Fibroblast of lung (primary cell): Measurements from ENCODE around the gene IL10RA. TPM values are rescaled to one million over a fixed set of nuclear protein-coding genes. Genes with fewer than 3 reads are reported as not detected.

Experiments used
- DNase-seq, 2 donors: peaks; one replicate each; pipeline versions ENCODE4 v3.0.0 to v3.0.0-alpha.2; 2010; ENCODE audit warnings: low read depth in 2 of 2
- H2AFZ ChIP-seq: 2 replicates; pipeline ENCODE4 v1.5.1; 2012; ENCODE audit warnings: low read length, control low read depth, inconsistent platforms
- H3K27ac ChIP-seq: 2 replicates; pipeline ENCODE4 v1.5.1; 2011; ENCODE audit warnings: low read length, control low read depth; ENCODE audit not compliant: insufficient read depth
- H3K27me3 ChIP-seq: 2 replicates; pipeline ENCODE4 v1.5.1; 2011; ENCODE audit warnings: mild to moderate bottlenecking, low read length; ENCODE audit not compliant: control insufficient read depth, insufficient read depth
- H3K36me3 ChIP-seq: 2 replicates; pipeline ENCODE4 v1.5.1; 2011; ENCODE audit warnings: low read length; ENCODE audit not compliant: control insufficient read depth, insufficient read depth
- H3K4me1 ChIP-seq: 2 replicates; pipeline ENCODE4 v1.5.1; 2011; ENCODE audit warnings: low read length; ENCODE audit not compliant: control insufficient read depth, insufficient read depth; ENCODE audit errors: extremely low read depth
- H3K4me2 ChIP-seq: 2 replicates; pipeline ENCODE4 v1.5.1; 2011; ENCODE audit warnings: low read length, control low read depth; ENCODE audit not compliant: insufficient read depth; ENCODE audit errors: extremely low read depth
- H3K4me3 ChIP-seq, 4 experiments: fragments of 200-600 bp in 1 of 4; sonication (generic) in 1 of 4; replicated peaks in 1 of 4; 2 replicates each; pipeline ENCODE4 v1.5.1; 2011 to 2016; ENCODE audit warnings: low read length in 4 of 4, low read depth in 3 of 4, mild to moderate bottlenecking in 3 of 4, control low read depth in 2 of 4, inconsistent platforms in 1 of 4, mixed read lengths in 1 of 4; ENCODE audit not compliant: insufficient read depth in 1 of 4; ENCODE audit errors: control extremely low read depth in 1 of 4
- H3K79me2 ChIP-seq: 2 replicates; pipeline ENCODE4 v1.5.1; 2012; ENCODE audit warnings: mild to moderate bottlenecking, low read length, inconsistent platforms; ENCODE audit not compliant: control insufficient read depth, insufficient read depth
- H3K9ac ChIP-seq: 2 replicates; pipeline ENCODE4 v1.5.1; 2011; ENCODE audit warnings: mild to moderate bottlenecking, low read length, control low read depth; ENCODE audit not compliant: insufficient read depth
- H3K9me3 ChIP-seq: 2 replicates; pipeline ENCODE4 v1.5.1; 2012; ENCODE audit warnings: low read depth, low read length; ENCODE audit not compliant: control insufficient read depth, insufficient read depth
- H4K20me1 ChIP-seq: 2 replicates; pipeline ENCODE4 v1.5.1; 2011; ENCODE audit warnings: low read length; ENCODE audit not compliant: control insufficient read depth, insufficient read depth; ENCODE audit errors: extremely low read depth
- EZH2 ChIP-seq: IDR thresholded peaks from 2 replicates; pipeline ENCODE4 v1.5.1; 2012; ENCODE audit warnings: low read length, control low read depth, mild to moderate bottlenecking; ENCODE audit errors: missing control alignments
- polyA plus RNA-seq, 2 donors: library from polyadenylated mRNA; depleted of rRNA in 1 of 2; stranded (reverse) in 1 of 2; unstranded in 1 of 2; fragments of >200 nt; gene quantifications; 2 replicates each; pipeline ENCODE4 v1.2.1, GENCODE V29; 2011 to 2012; ENCODE audit warnings: missing spikeins in 1 of 2
- total RNA-seq: library from RNA; depleted of rRNA; stranded (reverse); fragments of >200 nt; gene quantifications from 2 replicates; pipeline ENCODE4 v1.2.1, GENCODE V29; 2014
- TF ChIP-seq, protein P1 (sequence below), 2 donors: IDR thresholded peaks in 1 of 2; conservative IDR thresholded peaks in 1 of 2; 1 replicate in 1 of 2; 2 replicates in 1 of 2; pipeline ENCODE4 v1.5.1; 2011 to 2012; ENCODE audit warnings: low read length in 2 of 2, control low read depth in 1 of 2, inconsistent platforms in 1 of 2, low read depth in 1 of 2, mild to moderate bottlenecking in 1 of 2

IL10RA gene
- total and polyA plus RNA-seq, 2 donors (not counting 1 experiment from before 2014, with no cell fraction given) = 0.17 TPM; not detected in 1

DNA sequence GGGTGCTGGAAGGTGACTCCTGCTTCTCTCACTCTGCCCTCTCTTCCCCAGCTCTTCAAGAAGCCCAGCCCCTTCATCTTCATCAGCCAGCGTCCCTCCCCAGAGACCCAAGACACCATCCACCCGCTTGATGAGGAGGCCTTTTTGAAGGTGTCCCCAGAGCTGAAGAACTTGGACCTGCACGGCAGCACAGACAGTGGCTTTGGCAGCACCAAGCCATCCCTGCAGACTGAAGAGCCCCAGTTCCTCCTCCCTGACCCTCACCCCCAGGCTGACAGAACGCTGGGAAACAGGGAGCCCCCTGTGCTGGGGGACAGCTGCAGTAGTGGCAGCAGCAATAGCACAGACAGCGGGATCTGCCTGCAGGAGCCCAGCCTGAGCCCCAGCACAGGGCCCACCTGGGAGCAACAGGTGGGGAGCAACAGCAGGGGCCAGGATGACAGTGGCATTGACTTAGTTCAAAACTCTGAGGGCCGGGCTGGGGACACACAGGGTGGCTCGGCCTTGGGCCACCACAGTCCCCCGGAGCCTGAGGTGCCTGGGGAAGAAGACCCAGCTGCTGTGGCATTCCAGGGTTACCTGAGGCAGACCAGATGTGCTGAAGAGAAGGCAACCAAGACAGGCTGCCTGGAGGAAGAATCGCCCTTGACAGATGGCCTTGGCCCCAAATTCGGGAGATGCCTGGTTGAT is 12.6 kb downstream of the IL10RA start:
- TF ChIP-seq, protein P1, sequence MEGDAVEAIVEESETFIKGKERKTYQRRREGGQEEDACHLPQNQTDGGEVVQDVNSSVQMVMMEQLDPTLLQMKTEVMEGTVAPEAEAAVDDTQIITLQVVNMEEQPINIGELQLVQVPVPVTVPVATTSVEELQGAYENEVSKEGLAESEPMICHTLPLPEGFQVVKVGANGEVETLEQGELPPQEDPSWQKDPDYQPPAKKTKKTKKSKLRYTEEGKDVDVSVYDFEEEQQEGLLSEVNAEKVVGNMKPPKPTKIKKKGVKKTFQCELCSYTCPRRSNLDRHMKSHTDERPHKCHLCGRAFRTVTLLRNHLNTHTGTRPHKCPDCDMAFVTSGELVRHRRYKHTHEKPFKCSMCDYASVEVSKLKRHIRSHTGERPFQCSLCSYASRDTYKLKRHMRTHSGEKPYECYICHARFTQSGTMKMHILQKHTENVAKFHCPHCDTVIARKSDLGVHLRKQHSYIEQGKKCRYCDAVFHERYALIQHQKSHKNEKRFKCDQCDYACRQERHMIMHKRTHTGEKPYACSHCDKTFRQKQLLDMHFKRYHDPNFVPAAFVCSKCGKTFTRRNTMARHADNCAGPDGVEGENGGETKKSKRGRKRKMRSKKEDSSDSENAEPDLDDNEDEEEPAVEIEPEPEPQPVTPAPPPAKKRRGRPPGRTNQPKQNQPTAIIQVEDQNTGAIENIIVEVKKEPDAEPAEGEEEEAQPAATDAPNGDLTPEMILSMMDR (conservative IDR thresholded peaks at IDR 0.05 in 1 of 2, IDR thresholded peaks at IDR 0.05 in 1 of 2; ENCODE audit: low read depth in 1 of 2, low read length in 2 of 2) = no peak
- TF ChIP-seq EZH2 = no peak
- H3K9me3 ChIP-seq = no peaks in the 10 kb centered on the region
- no peak overlapping the region for H3K9ac ChIP-seq
- no peak for DNase-seq
- H3K4me1 ChIP-seq = no peaks in the 10 kb centered on the region
- H3K36me3 ChIP-seq = no peaks in the 10 kb centered on the region
- no peak overlapping the region for H2AFZ ChIP-seq
- H3K27ac ChIP-seq = no peak overlapping the region
- no peaks in the 10 kb centered on the region for H3K79me2 ChIP-seq
- H3K4me2 ChIP-seq = no peak overlapping the region
- no peak overlapping the region for H3K4me3 ChIP-seq
- no peaks in the 10 kb centered on the region for H4K20me1 ChIP-seq
- H3K27me3 ChIP-seq = no peaks in the 10 kb centered on the region

DNA sequence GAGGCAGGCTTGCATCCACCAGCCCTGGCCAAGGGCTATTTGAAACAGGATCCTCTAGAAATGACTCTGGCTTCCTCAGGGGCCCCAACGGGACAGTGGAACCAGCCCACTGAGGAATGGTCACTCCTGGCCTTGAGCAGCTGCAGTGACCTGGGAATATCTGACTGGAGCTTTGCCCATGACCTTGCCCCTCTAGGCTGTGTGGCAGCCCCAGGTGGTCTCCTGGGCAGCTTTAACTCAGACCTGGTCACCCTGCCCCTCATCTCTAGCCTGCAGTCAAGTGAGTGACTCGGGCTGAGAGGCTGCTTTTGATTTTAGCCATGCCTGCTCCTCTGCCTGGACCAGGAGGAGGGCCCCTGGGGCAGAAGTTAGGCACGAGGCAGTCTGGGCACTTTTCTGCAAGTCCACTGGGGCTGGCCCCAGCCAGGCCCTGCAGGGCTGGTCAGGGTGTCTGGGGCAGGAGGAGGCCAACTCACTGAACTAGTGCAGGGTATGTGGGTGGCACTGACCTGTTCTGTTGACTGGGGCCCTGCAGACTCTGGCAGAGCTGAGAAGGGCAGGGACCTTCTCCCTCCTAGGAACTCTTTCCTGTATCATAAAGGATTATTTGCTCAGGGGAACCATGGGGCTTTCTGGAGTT is 13.3 kb downstream of the IL10RA start:
- H3K36me3 ChIP-seq = no peaks in the 10 kb centered on the region
- no peak overlapping the region for H3K4me2 ChIP-seq
- TF ChIP-seq, protein P1 (conservative IDR thresholded peaks at IDR 0.05 in 1 of 2, IDR thresholded peaks at IDR 0.05 in 1 of 2; ENCODE audit: low read depth in 1 of 2, low read length in 2 of 2) = no peak
- TF ChIP-seq EZH2 = no peak
- H3K27me3 ChIP-seq = no peaks in the 10 kb centered on the region
- no peaks in the 10 kb centered on the region for H3K9me3 ChIP-seq
- no peaks in the 10 kb centered on the region for H3K4me1 ChIP-seq
- H4K20me1 ChIP-seq = no peaks in the 10 kb centered on the region
- H3K27ac ChIP-seq = no peak overlapping the region
- DNase-seq = no peak
- no peak overlapping the region for H3K4me3 ChIP-seq
- no peak overlapping the region for H2AFZ ChIP-seq
- no peaks in the 10 kb centered on the region for H3K79me2 ChIP-seq
- no peak overlapping the region for H3K9ac ChIP-seq

DNA sequence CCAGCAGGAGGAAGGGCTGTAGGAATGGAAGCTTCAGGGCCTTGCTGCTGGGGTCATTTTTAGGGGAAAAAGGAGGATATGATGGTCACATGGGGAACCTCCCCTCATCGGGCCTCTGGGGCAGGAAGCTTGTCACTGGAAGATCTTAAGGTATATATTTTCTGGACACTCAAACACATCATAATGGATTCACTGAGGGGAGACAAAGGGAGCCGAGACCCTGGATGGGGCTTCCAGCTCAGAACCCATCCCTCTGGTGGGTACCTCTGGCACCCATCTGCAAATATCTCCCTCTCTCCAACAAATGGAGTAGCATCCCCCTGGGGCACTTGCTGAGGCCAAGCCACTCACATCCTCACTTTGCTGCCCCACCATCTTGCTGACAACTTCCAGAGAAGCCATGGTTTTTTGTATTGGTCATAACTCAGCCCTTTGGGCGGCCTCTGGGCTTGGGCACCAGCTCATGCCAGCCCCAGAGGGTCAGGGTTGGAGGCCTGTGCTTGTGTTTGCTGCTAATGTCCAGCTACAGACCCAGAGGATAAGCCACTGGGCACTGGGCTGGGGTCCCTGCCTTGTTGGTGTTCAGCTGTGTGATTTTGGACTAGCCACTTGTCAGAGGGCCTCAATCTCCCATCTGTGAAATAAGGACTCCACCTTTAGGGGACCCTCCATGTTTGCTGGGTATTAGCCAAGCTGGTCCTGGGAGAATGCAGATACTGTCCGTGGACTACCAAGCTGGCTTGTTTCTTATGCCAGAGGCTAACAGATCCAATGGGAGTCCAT is 14.1 kb downstream of the IL10RA start:
- Histone ChIP-seq H3K4me3 (no peak overlapping the region), H2AFZ (no peak overlapping the region), H3K27ac (no peak overlapping the region), H4K20me1 (no peaks in the 10 kb centered on the region), H3K27me3 (no peaks in the 10 kb centered on the region), H3K4me1 (no peaks in the 10 kb centered on the region), H3K4me2 (no peak overlapping the region), H3K79me2 (no peaks in the 10 kb centered on the region), H3K9ac (no peak overlapping the region), H3K9me3 (no peaks in the 10 kb centered on the region), H3K36me3 (no peaks in the 10 kb centered on the region)
- TF ChIP-seq, protein P1 (conservative IDR thresholded peaks at IDR 0.05 in 1 of 2, IDR thresholded peaks at IDR 0.05 in 1 of 2; ENCODE audit: low read depth in 1 of 2, low read length in 2 of 2) = no peak
- no peak for TF ChIP-seq EZH2
- DNase-seq = no peak
